ENCODE results near the gene ARSB.

- TF ChIP-seq, protein P1, sequence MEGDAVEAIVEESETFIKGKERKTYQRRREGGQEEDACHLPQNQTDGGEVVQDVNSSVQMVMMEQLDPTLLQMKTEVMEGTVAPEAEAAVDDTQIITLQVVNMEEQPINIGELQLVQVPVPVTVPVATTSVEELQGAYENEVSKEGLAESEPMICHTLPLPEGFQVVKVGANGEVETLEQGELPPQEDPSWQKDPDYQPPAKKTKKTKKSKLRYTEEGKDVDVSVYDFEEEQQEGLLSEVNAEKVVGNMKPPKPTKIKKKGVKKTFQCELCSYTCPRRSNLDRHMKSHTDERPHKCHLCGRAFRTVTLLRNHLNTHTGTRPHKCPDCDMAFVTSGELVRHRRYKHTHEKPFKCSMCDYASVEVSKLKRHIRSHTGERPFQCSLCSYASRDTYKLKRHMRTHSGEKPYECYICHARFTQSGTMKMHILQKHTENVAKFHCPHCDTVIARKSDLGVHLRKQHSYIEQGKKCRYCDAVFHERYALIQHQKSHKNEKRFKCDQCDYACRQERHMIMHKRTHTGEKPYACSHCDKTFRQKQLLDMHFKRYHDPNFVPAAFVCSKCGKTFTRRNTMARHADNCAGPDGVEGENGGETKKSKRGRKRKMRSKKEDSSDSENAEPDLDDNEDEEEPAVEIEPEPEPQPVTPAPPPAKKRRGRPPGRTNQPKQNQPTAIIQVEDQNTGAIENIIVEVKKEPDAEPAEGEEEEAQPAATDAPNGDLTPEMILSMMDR (IDR thresholded peaks at IDR 0.05; ENCODE audit: low read depth, low read length): peak; percentile 80
- no peak for TF ChIP-seq EZH2phosphoT487 (IDR thresholded peaks at IDR 0.05; ENCODE audit: low read depth)
Measured at GRCh38 chr5:79025054-79025472, 40.0 kb upstream of the ARSB start.
